ENCODE results near the gene DLGAP1. TPM values are rescaled to one million over a fixed set of nuclear protein-coding genes. Genes with fewer than 3 reads are reported as not detected.

The DLGAP1 gene
- polyA plus RNA-seq, 1 of the 3 experiments (the other 2 are of a cell fraction) = not detected

- DNase-seq = no peak
- ChIA-PET POLR2A (no interaction called here), CTCF (no interaction called here)
- Histone ChIP-seq H3K4me2 (no peak overlapping the region), H3K79me2 (ENCODE audit: insufficient read depth) (no peaks in the 10 kb centered on the region), H3F3A (replicated peaks; ENCODE audit: insufficient read depth) (no peaks in the 10 kb centered on the region), H3K4me1 (ENCODE audit: control insufficient read depth in 1 of 2, insufficient read depth in 2 of 2, low read depth in 1 of 2, low read length in 1 of 2) (no peaks in the 10 kb centered on the region), H3K4me3 (ENCODE audit: low read depth in 2 of 2, low read length in 1 of 2) (no peak overlapping the region), H3K9me2 (no peaks in the 10 kb centered on the region), H3K36me3 (replicated peaks in 1 of 2; ENCODE audit: control insufficient read depth in 1 of 2, insufficient read depth in 2 of 2, low read length in 1 of 2) (no peaks in the 10 kb centered on the region), H3K9ac (no peak overlapping the region), H4K20me1 (ENCODE audit: insufficient read depth) (no peaks in the 10 kb centered on the region), H2AFZ (ENCODE audit: low read depth) (no peak overlapping the region), H3K27ac (ENCODE audit: low read depth in 2 of 2, low read length in 1 of 2) (no peak overlapping the region), H3K9me3 (no peaks in the 10 kb centered on the region), H3K27me3 (ENCODE audit: insufficient read depth) (no peaks in the 10 kb centered on the region)
- TF ChIP-seq RCOR1 (IDR thresholded peaks at IDR 0.05; ENCODE audit: low read length) (no peak), GATA2 (CRISPR knock-in tag; IDR thresholded peaks at IDR 0.05) (no peak), ZBTB33 (IDR thresholded peaks at IDR 0.05; ENCODE audit: borderline replicate concordance, low read depth) (no peak), CHD2 (IDR thresholded peaks at IDR 0.05; ENCODE audit: low read length, partially characterized antibody) (no peak), TEAD4 (IDR thresholded peaks at IDR 0.05; ENCODE audit: borderline replicate concordance, insufficient read depth) (no peak), MEF2A (IDR thresholded peaks at IDR 0.05; ENCODE audit: borderline replicate concordance, low read depth) (no peak), POLR2AphosphoS5 (IDR thresholded peaks at IDR 0.05; ENCODE audit: low read depth, low read length) (no peak), YY1 (IDR thresholded peaks at IDR 0.05; ENCODE audit: low read depth) (no peak)
- TF ChIP-seq, protein P1, sequence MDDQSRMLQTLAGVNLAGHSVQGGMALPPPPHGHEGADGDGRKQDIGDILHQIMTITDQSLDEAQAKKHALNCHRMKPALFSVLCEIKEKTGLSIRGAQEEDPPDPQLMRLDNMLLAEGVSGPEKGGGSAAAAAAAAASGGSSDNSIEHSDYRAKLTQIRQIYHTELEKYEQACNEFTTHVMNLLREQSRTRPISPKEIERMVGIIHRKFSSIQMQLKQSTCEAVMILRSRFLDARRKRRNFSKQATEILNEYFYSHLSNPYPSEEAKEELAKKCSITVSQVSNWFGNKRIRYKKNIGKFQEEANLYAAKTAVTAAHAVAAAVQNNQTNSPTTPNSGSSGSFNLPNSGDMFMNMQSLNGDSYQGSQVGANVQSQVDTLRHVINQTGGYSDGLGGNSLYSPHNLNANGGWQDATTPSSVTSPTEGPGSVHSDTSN (IDR thresholded peaks at IDR 0.05) = no peak
- TF ChIP-seq, protein P2, sequence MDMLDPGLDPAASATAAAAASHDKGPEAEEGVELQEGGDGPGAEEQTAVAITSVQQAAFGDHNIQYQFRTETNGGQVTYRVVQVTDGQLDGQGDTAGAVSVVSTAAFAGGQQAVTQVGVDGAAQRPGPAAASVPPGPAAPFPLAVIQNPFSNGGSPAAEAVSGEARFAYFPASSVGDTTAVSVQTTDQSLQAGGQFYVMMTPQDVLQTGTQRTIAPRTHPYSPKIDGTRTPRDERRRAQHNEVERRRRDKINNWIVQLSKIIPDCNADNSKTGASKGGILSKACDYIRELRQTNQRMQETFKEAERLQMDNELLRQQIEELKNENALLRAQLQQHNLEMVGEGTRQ (IDR thresholded peaks at IDR 0.05; ENCODE audit: borderline replicate concordance, low read depth, low read length) = no peak
- 2% methylated on average over 1 of the region's 1 CpG for WGBS (ENCODE audit: low lambda C conversion rate)
These were observed 80.5 kb downstream of the DLGAP1 start for GRCh38 chr18:4374564-4374963.

DNA sequence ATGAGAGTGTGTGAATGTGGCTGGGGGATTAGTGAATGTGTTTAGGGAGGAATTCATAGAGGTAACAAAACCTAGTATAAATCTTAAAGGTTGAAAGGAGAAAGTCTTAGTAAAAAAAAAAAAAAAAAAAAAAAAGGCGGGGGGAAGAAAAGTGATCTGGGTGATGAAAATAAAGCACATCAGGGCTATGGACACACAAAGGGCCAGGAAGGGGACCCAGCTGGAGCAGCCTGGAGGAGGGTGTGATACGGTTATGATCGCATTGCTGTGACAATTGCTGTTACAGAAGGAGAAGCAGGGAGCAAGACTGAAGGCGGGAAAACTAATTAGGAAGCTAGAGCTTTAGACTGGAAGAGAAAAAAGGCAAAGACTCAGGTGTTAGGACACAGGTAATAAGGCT, 85.4 kb downstream of the DLGAP1 start:
- Histone ChIP-seq H3K9ac (no peak overlapping the region), H3K4me3 (ENCODE audit: low read depth in 2 of 2, low read length in 1 of 2) (no peak overlapping the region), H3K27me3 (ENCODE audit: insufficient read depth) (no peaks in the 10 kb centered on the region), H3K36me3 (replicated peaks in 1 of 2; ENCODE audit: control insufficient read depth in 1 of 2, insufficient read depth in 2 of 2, low read length in 1 of 2) (no peaks in the 10 kb centered on the region), H3K9me3 (no peaks in the 10 kb centered on the region), H3K79me2 (ENCODE audit: insufficient read depth) (no peaks in the 10 kb centered on the region), H3K27ac (ENCODE audit: low read depth in 2 of 2, low read length in 1 of 2) (no peak overlapping the region), H3F3A (replicated peaks; ENCODE audit: insufficient read depth) (no peaks in the 10 kb centered on the region), H4K20me1 (ENCODE audit: insufficient read depth) (no peaks in the 10 kb centered on the region), H3K4me2 (no peak overlapping the region), H3K4me1 (ENCODE audit: control insufficient read depth in 1 of 2, insufficient read depth in 2 of 2, low read depth in 1 of 2, low read length in 1 of 2) (no peaks in the 10 kb centered on the region), H3K9me2 (no peaks in the 10 kb centered on the region), H2AFZ (ENCODE audit: low read depth) (no peak overlapping the region)
- no peak for TF ChIP-seq FOXJ3 (CRISPR knock-in tag; IDR thresholded peaks at IDR 0.05)
- no peak for TF ChIP-seq YY1 (IDR thresholded peaks at IDR 0.05; ENCODE audit: low read depth)
- no peak for TF ChIP-seq SIN3A (IDR thresholded peaks at IDR 0.05; ENCODE audit: borderline replicate concordance, low read depth, low read length)
- POLR2A ChIA-PET = no interaction called here
- 24% methylated on average over 4 of the region's 4 CpGs for WGBS (ENCODE audit: low lambda C conversion rate)
- CTCF ChIA-PET = no interaction called here
- DNase-seq = no peak
